Measurements from ENCODE around the gene KANK3.
"Not testable (repeated sequence)": the region's sequence is repeated elsewhere in the genome, so short reads cannot be mapped to it uniquely, and the experiment has no call there.

The KANK3 gene

DNA sequence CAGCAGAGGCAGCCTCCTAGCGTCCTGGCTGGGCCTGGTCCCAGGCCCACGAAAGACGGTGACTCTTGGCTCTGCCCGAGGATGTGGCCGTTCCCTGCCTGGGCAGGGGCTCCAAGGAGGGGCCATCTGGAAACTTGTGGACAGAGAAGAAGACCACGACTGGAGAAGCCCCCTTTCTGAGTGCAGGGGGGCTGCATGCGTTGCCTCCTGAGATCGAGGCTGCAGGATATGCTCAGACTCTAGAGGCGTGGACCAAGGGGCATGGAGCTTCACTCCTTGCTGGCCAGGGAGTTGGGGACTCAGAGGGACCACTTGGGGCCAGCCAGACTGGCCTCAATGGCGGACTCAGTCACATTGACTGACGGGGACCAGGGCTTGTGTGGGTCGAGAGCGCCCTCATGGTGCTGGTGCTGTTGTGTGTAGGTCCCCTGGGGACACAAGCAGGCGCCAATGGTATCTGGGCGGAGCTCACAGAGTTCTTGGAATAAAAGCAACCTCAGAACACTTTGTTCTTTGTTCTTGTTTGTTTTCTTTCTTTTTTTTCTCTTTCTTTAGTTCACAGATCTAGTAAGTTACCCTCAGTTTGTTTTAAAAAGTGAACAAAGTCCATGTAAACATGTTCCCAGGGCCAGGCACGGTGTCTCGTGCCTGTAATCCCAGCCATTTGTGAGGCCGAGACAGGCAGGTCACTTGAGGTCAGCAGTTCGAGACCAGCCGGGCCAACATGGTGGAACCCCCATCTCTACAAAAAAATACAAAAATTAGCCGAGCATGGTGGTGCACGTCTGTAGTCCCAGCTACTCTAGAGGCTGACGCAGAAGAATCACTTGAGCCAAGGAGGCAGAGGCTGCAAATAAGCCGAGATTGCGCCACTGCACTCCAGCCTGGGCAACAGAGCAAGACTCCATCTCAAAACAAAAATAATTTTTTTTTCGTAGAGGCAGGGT is 31.1 kb upstream of the KANK3 start:
- H3K4me3 ChIP-seq (ENCODE audit: low read length), result no peak overlapping the region
- no peak for DNase-seq (ENCODE audit: low read depth, low spot score)

DNA sequence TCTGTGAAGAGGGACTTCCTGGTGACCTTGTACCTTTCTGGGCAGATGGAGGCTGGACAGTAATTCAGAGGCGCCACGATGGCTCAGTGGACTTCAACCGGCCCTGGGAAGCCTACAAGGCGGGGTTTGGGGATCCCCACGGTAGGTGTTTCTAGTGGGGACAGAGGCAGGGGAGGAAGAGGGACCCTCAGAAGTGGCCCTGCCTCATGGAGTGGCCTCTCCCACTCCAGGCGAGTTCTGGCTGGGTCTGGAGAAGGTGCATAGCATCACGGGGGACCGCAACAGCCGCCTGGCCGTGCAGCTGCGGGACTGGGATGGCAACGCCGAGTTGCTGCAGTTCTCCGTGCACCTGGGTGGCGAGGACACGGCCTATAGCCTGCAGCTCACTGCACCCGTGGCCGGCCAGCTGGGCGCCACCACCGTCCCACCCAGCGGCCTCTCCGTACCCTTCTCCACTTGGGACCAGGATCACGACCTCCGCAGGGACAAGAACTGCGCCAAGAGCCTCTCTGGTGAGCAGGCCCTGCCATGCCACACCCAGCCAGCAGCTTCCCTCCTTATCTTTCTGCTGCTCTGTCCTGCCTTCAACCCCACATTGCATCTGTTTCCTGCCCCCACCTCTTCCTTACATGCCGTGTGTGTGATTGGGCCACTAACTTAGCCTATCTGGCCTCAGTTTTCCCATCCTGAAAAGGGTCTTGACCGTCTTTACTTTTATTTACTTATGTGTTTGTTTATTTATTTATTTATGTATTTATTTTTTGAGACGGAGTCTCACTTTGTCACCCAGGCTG is 28.1 kb upstream of the KANK3 start:
- no peak overlapping the region for H3K4me3 ChIP-seq (ENCODE audit: low read length)
- DNase-seq (ENCODE audit: low read depth, low spot score), result no peak

GRCh38 chr19:8370176-8371010 is 27.3 kb upstream of the KANK3 start:
- no peak overlapping the region for H3K4me3 ChIP-seq (ENCODE audit: low read length)
- DNase-seq (ENCODE audit: low read depth, low spot score), result no peak

DNA sequence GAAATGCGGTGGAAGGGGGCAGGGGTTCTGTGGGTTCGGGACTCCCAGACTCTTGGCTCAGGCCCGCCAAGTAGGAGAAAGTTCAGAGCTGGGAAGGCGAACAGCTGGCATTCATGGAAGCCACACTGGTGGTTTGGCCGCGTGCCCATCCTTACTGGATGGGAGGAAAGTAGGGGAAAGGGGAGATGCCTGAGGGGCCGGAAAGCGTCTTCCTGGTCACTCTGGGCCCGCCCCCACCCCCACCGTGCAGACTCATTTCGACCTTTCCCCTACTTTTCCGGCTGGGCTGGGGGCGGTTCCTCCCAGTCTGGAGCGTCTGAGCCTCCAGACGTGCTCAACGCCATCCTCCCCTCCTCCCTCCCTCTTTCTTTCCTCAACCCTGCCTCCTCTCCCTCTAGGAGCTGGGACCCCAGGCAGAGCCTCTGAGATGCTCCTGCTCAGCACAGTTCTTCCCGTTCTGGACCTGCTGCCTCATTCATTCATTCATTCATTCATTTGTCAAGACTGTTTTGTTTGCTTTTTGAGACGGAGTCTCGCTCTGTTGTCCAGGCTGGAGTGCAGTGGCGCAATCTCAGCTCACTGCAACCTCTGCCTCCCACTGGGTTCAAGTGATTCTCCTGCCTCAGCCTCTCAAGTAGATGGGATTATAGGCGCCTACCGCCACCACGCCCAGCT is 24.4 kb upstream of the KANK3 start:
- no peak for DNase-seq (ENCODE audit: low read depth, low spot score)
- H3K4me3 ChIP-seq (ENCODE audit: low read length), result no peak overlapping the region

DNA sequence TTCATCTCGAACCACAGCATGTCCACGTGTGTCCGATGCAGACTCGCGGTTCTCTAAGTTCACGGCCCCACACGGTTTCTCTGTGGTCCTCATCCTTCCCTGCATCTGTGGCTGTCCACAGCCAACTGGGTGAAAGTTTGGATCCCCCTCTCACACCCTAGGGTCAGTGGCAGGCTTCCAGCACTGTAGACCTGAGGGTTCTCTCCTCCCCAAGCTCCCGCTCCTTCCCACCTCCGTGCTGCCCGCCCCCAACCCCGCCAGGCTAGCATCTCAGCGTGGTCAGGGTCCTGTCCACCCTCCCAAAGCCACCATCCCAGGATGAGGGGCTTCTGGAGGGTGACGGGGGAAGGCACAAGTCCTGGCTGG is 23.9 kb upstream of the KANK3 start:
- no peak overlapping the region for H3K4me3 ChIP-seq (ENCODE audit: low read length)
- no peak for DNase-seq (ENCODE audit: low read depth, low spot score)

GRCh38 chr19:8366121-8366581 is 23.1 kb upstream of the KANK3 start:
- no peak overlapping the region for H3K4me3 ChIP-seq (ENCODE audit: low read length)
- no peak for DNase-seq (ENCODE audit: low read depth, low spot score)

- no peak for DNase-seq (ENCODE audit: low read depth, low spot score)
- H3K4me3 ChIP-seq (ENCODE audit: low read length), result peak within 1 kb of the TSS; percentile 43
These were observed 21.0 kb upstream of the KANK3 start, which contains the start of gene ANGPTL4 for GRCh38 chr19:8363803-8364771. TSS of gene ANGPTL4 (plus strand) at chr19:8364155. CDS start at chr19:8364322, 167 bp downstream.

GRCh38 chr19:8361921-8362793 is 19.1 kb upstream of the KANK3 start:
- no peak overlapping the region for H3K4me3 ChIP-seq (ENCODE audit: low read length)
- no peak for DNase-seq (ENCODE audit: low read depth, low spot score)

- H3K4me3 ChIP-seq (ENCODE audit: low read length), result no peak overlapping the region
- DNase-seq (ENCODE audit: low read depth, low spot score), result no peak
These were observed 17.1 kb upstream of the KANK3 start for GRCh38 chr19:8360196-8360595.

DNA sequence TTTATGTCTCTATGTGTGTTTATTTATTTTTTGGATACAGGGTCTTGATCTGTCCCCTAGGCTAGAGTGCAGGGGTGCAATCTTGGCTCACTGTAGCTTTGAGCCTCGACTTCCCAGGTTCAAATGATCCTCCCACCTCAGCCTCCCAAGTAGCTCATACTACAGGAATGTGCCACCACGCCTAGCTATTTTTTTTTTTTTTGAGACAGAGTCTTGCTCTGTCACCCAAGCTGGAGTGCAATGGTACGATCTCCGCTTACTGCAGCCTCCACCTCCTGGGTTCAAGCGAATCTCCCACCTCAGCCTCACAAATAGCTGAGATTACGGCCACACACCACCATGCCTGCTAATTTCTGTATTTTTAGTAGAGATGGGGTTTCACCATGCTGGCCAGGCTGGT is 15.9 kb upstream of the KANK3 start:
- no peak for DNase-seq (ENCODE audit: low read depth, low spot score)
- no peak overlapping the region for H3K4me3 ChIP-seq (ENCODE audit: low read length)

GRCh38 chr19:8357007-8357521 is 14.0 kb upstream of the KANK3 start:
- no peak overlapping the region for H3K4me3 ChIP-seq (ENCODE audit: low read length)
- no peak for DNase-seq (ENCODE audit: low read depth, low spot score)

DNA sequence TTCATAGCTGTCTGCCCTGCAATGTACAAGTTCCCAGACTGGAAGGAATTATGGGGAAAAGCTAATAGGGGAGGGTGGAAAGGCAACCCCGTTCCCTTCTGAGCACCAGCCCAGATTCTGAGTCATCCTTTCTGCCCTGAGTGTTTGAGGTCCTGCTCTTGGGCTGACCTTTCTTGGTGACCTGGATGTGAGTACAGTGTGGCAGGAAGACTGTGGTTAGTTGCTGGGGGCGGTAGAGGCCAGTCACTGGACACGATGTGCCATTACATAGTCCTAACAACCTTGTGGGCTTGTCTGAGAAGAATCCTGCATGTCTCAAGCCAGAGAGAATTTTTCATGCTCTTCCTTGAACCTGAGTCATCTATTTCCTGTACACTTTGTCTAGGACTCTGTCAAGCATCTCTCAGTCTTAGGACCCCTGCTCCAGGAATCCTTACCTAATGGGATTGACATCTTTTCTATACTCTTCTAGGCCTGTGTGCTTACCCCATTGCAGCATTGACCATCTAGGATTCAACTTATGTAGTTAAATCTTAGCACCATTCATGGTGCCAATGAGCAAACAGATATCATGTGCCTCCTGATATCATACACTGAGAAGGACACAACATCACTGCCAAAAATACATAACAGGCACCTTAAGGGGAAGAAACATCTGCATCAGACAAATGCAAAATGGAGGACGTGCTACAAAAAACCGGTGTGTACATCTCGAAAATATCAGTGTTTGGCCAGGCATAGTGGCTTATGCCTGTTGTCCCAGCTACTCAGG is 12.8 kb upstream of the KANK3 start:
- no peak for DNase-seq (ENCODE audit: low read depth, low spot score)
- H3K4me3 ChIP-seq (ENCODE audit: low read length), result no peak overlapping the region

GRCh38 chr19:8352845-8353244 is 9.8 kb upstream of the KANK3 start:
- not testable (repeated sequence) for H3K4me3 ChIP-seq (ENCODE audit: low read length); DNase-seq (ENCODE audit: low read depth, low spot score)

GRCh38 chr19:8352134-8352827 is 9.2 kb upstream of the KANK3 start:
- peak overlapping the region; percentile 22; the same call in 1 of the 2 replicates for H3K4me3 ChIP-seq (ENCODE audit: low read length)
- DNase-seq (ENCODE audit: low read depth, low spot score), result no peak

All from Jurkat, Clone E6-1 (cell line).